Calu3 (cell line): ENCODE measurements around the gene TMEM39B. TPM values are rescaled to one million over a fixed set of nuclear protein-coding genes. Genes with fewer than 3 reads are reported as not detected.

Experiments used
- BruUV-seq: library from RNA; stranded (reverse); fragments of 400-500 nt; replicated peaks from 2 replicates; lab custom pipeline; 2021; lab: Mats Ljungman, UMichigan
- CTCF ChIA-PET: fragments of 300-600 bp; sonication (Branson Sonifier 250); formaldehyde crosslinking; loops from one replicate; lab custom pipeline; 2022; ENCODE audit warnings: antibody characterized with exemption; lab: Charles Lee
- DNase-seq: peaks from one replicate; pipeline ENCODE4 v3.0.0; 2022
- H3K27ac Mint-ChIP-seq: one replicate; pipeline ENCODE4 v1.8.0; 2022; ENCODE audit warnings: mixed read lengths; ENCODE audit not compliant: unreplicated experiment
- H3K27me3 Mint-ChIP-seq: one replicate; pipeline ENCODE4 v1.8.0; 2022; ENCODE audit warnings: mixed read lengths; ENCODE audit not compliant: unreplicated experiment
- H3K36me3 Mint-ChIP-seq: one replicate; pipeline ENCODE4 v1.8.0; 2022; ENCODE audit warnings: mild to moderate bottlenecking, moderate library complexity, mixed read lengths; ENCODE audit not compliant: insufficient read depth, unreplicated experiment
- H3K4me1 Mint-ChIP-seq: one replicate; pipeline ENCODE4 v1.8.0; 2022; ENCODE audit warnings: mild to moderate bottlenecking, low read depth, mixed read lengths; ENCODE audit not compliant: unreplicated experiment
- H3K4me3 Mint-ChIP-seq: one replicate; pipeline ENCODE4 v1.8.0; 2022; ENCODE audit warnings: mild to moderate bottlenecking, low read depth, moderate library complexity, mixed read lengths; ENCODE audit not compliant: unreplicated experiment
- H3K9me3 Mint-ChIP-seq: one replicate; pipeline ENCODE4 v1.8.0; 2022; ENCODE audit warnings: low read depth, mixed read lengths; ENCODE audit not compliant: unreplicated experiment
- CTCF ChIP-seq: fragments of 200-600 bp; IDR thresholded peaks from one replicate; pipeline ENCODE4 v1.8.0; 2022; ENCODE audit warnings: antibody characterized with exemption; ENCODE audit not compliant: unreplicated experiment
- intact Hi-C: fragments of 100-400 bp; cut with micrococcal nuclease; formaldehyde crosslinking; loops from one replicate; pipeline ENCODE4 v1.10.0; 2022; ENCODE audit not compliant: unreplicated experiment
- microRNA-seq: library from miRNA; unstranded; fragments of <30 nt; microRNA quantifications from one replicate; pipeline ENCODE4 v1.2.0, GENCODE V29; 2022
- total RNA-seq: library from RNA; stranded (reverse); gene quantifications from 2 replicates; pipeline ENCODE4 v1.2.3, GENCODE V29; 2022

Gene TMEM39B
- total RNA-seq, 1 experiment from 2014 or later, result 19.5 TPM

- Mint-ChIP-seq H3K4me3 (no peak overlapping the region), H3K27me3 (no peaks in the 10 kb centered on the region), H3K27ac (no peak overlapping the region), H3K4me1 (no peaks in the 10 kb centered on the region), H3K9me3 (no peaks in the 10 kb centered on the region), H3K36me3 (peaks cover 21% of the 10 kb centered on the region)
- BruUV-seq, result no TSS peak
- no peak for DNase-seq
- intact Hi-C loops, result no loop called here
- CTCF ChIA-PET, result interaction anchor here (0.7 to 0.9 kb wide), 2 partner anchors 77 to 91 kb away, joined by 3 read pairs; no protein-coding TSS in a partner anchor
- TF ChIP-seq CTCF, result no peak
Observed at GRCh38 chr1:32151319-32151787, 78.6 kb downstream of the TMEM39B start.

Small RNA genes within 50 kb of the gene (microRNA-seq; reads per million reads assigned to microRNA genes)
- gene MIR5585, result not detected

Other genes with a start within 250 kb of the TMEM39B start
- gene PTP4A2, start 134.6 kb upstream of the TMEM39B start, total RNA-seq, result 337 and 366 TPM in 2 replicates
- 158 and 159 TPM in 2 replicates for gene KHDRBS1, start 59.1 kb upstream of the TMEM39B start, total RNA-seq
- 84.3 and 84.4 TPM in 2 replicates for gene KPNA6, start 35.1 kb downstream of the TMEM39B start, total RNA-seq
- gene TXLNA, start 106.7 kb downstream of the TMEM39B start, total RNA-seq, result 58.4 and 62.4 TPM in 2 replicates
- 7.1 and 8.2 TPM in 2 replicates for gene CCDC28B, start 127.7 kb downstream of the TMEM39B start, total RNA-seq
- gene IQCC, start 132.7 kb downstream of the TMEM39B start, total RNA-seq, result 6.6 and 7.6 TPM in 2 replicates
- not detected in 2 replicates for gene DCDC2B, start 136.2 kb downstream of the TMEM39B start, total RNA-seq
- 31.6 and 35.5 TPM in 2 replicates for gene TMEM234, start 149.4 kb downstream of the TMEM39B start, total RNA-seq
- 178 and 186 TPM in 2 replicates for gene EIF3I, start 149.5 kb downstream of the TMEM39B start, total RNA-seq
- 1.5 and 1.8 TPM in 2 replicates for gene FAM167B, start 174.3 kb downstream of the TMEM39B start, total RNA-seq
- 0.66 and 0.88 TPM in 2 replicates for gene LCK, start 178.3 kb downstream of the TMEM39B start, total RNA-seq
- 186 and 197 TPM in 2 replicates for gene HDAC1, start 219.1 kb downstream of the TMEM39B start, total RNA-seq